Kasumi-1 (cell line): Measurements from ENCODE around the gene GAS7.

Experiments used
- DNase-seq, 2 experiments: peaks; one replicate each; lab custom pipeline; 2025; lab: John Stamatoyannopoulos, UW

Gene GAS7

GRCh38 chr17:9981344-9981915 lies 217.0 kb downstream of the GAS7 start:
- DNase-seq: no peak

GRCh38 chr17:9979463-9979995 lies 218.9 kb downstream of the GAS7 start:
- no peak for DNase-seq

GRCh38 chr17:9977180-9977575 lies 221.2 kb downstream of the GAS7 start:
- DNase-seq: no peak

GRCh38 chr17:9976283-9977179 lies 221.9 kb downstream of the GAS7 start:
- DNase-seq: no peak

GRCh38 chr17:9974448-9975381 lies 223.7 kb downstream of the GAS7 start:
- peak in 1 of 2 experiments; percentile 10 for DNase-seq

- no peak for DNase-seq
These were observed 224.5 kb downstream of the GAS7 start for GRCh38 chr17:9973669-9974447.

- DNase-seq: no peak
These were observed 226.4 kb downstream of the GAS7 start for GRCh38 chr17:9971991-9972390.

GRCh38 chr17:9969301-9969935 lies 229.0 kb downstream of the GAS7 start:
- DNase-seq: no peak

- DNase-seq: no peak
These were observed 229.5 kb downstream of the GAS7 start for GRCh38 chr17:9968881-9969280.

- no peak for DNase-seq
These were observed 230.4 kb downstream of the GAS7 start for GRCh38 chr17:9968008-9968407.

- peak; percentile 7 to 18 for DNase-seq
These were observed 238.9 kb downstream of the GAS7 start for GRCh38 chr17:9959377-9959981.

GRCh38 chr17:9958586-9959281 lies 239.7 kb downstream of the GAS7 start:
- no peak for DNase-seq

- no peak for DNase-seq
These were observed 241.2 kb downstream of the GAS7 start for GRCh38 chr17:9957244-9957643.

GRCh38 chr17:9956474-9957131 lies 241.8 kb downstream of the GAS7 start:
- no peak for DNase-seq

GRCh38 chr17:9953492-9953891 lies 244.9 kb downstream of the GAS7 start:
- DNase-seq: no peak

GRCh38 chr17:9951803-9952202 lies 246.6 kb downstream of the GAS7 start:
- no peak for DNase-seq

GRCh38 chr17:9948928-9949327 lies 249.5 kb downstream of the GAS7 start:
- DNase-seq: no peak

GRCh38 chr17:9944704-9945103 lies 253.7 kb downstream of the GAS7 start:
- no peak for DNase-seq

GRCh38 chr17:9943343-9943742 lies 255.1 kb downstream of the GAS7 start:
- DNase-seq: no peak
